HG03095 (cell line): ENCODE data around the gene PDIA6.
A peak's percentile ranks its signal among the peaks of the same experiment; 100 is the strongest.
"Not testable (repeated sequence)": the region's sequence is repeated elsewhere in the genome, so short reads cannot be mapped to it uniquely, and the experiment has no call there.

Experiments used
- ATAC-seq: cut with Tn5 transposase; IDR thresholded peaks from one replicate; pipeline ENCODE4 v1.9.1; 2021; ENCODE audit warnings: moderate library complexity; ENCODE audit not compliant: unreplicated experiment

PDIA6 gene

DNA sequence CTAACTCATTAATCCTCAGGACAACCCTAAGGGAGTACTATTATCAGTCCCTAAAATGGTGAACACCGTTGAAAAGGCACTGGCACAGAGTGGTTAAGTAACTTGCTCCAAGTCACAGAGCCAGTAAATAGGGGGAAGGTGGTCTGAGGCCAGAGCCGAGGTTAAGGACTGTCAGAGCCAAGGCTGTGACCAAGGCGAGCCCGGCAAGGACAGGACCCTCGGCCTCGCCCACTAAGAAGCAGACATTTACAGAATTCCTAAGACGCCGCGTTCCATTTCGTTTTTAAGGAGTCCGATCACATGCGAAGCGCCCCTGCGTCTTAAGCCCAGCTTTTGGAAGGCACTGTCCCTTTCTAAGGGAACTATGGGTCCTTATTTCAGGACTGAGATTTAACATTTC, 1.1 kb downstream of the PDIA6 start:
- ATAC-seq: no peak

DNA sequence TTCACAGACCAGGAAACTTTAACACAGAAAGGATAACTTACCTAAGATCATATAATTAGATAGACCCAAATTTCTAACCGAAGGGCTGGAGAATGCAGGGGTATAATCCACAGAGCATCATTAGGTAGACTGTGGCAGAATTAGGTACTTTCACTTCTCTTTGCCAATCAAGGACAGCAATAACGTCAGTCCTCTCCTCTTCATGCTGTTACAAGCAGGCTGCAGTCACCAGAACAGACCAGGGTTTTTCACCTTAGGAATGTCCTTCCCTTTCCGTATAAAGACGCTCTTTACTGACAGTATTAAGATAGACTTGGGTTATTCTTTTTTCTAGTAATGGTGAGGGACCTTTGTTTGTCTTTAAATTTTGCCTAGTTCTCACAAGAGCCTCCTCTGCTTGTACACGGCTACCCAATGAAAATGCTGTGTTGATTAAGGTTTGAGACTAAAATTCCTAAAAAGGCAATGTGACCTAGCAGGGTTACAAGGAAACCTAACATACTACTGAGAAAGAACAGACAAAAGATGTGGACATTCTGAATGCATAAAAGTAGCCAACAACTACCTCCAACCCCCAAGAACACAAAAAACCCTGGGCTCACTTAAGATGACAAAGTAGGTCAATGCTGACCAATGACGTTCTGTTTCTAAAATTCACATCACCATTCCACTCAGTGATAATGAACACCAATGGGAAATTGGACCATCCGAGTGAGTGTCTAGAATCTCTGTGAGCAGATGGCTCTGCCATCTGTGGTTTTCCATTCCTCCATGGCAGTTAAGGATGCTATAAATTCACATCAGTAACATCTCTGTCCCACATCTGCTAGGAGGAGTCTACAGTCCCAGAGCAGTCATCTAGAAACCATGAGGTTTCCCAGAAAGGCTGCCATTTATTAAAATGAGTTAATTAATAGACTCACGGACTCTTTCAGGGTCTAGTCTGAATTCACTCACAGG, 2.1 kb downstream of the PDIA6 start:
- peak; percentile 34 for ATAC-seq

DNA sequence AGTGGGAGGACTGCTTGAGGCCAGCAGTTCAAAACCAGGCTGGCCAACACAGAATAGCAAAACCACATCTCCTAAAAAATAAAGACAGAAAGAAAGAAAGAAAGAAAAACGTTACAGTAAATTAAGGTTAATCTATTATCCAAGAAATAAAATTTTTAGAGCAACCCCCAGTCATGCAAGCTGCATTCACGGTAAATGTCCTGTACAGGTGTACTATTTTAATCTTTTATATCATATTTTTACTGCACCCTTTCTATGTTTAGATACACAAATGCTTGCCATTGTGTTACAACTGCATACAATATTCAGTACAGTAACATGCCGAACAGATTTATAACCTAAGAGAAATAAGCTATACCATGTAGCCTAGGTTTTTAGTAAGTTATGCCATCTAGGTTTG, 6.0 kb downstream of the PDIA6 start:
- no peak for ATAC-seq

DNA sequence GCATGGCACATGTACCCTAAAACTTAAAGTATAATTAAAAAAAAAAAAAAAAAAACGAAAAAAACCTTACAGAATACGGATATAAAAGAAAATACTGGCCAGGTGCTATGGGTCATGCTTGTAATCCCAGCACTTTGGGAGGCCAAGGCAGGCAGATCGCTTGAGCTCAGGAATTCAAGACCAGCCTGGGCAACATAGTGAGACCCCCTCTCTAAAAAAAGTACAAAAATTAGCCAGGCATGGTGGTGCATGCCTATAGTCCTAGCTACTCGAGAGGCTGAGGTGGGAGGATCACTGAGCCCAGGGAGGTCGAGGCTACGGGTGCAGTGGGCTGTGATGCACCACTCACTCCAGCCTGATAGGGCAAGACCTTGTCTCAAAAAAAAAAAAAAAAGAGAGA, 6.6 kb downstream of the PDIA6 start:
- not testable (repeated sequence) for ATAC-seq

DNA sequence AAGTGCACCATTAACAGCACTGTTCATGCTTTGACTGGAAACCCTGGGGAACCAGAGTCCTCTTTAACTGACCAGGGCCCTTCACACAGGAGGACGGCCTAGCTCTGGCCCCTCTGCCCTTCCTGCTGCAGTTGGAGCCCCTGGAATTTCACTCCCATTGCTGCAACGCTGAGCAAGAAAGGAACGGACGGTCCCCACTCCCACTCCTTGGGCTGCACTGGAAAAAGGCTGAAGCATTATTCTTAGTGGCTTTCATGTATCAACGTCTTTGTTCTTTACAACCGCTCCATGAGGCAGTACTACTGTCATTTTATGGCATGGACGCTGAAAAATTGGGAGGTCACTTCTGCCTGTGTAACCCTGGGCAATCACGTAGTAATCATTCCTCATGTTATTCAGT, 9.9 kb downstream of the PDIA6 start:
- no peak for ATAC-seq

DNA sequence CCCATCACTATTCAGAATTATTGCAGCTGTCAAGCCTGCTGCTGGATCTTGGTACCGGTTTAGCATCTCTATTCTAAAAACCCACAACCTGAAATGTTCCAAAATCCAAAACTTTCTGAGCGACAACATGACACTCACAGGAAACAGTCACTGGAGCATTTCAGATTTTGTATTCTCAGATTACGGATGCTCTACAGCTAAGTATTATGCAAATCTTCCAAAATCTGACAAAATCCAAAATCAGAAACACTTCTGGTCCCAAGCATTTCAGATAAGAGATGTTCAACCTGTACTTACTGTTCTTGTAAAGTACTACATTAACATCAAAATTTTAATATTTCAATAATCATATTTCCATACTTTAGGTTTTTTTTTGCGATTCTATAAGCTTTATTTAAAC, 12.4 kb downstream of the PDIA6 start:
- ATAC-seq: no peak

DNA sequence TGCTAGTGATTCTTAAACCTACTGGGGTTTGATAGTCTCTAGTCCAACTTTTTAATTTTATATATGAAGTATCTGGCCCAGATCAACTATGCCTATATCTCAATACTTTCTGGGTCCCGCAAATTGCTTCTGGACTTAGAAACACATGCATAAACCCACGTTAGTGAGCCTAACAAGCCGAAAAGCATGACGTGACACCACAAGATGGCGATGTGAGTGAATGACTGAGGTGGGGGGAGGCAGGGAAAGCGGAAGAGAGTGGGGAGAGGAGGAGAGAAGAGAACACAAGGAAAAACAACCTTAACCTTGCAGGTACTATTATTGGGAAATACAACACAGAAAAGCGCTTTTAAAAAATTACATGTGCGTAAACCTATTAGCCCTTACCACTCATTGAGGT, 13.8 kb downstream of the PDIA6 start:
- no peak for ATAC-seq

DNA sequence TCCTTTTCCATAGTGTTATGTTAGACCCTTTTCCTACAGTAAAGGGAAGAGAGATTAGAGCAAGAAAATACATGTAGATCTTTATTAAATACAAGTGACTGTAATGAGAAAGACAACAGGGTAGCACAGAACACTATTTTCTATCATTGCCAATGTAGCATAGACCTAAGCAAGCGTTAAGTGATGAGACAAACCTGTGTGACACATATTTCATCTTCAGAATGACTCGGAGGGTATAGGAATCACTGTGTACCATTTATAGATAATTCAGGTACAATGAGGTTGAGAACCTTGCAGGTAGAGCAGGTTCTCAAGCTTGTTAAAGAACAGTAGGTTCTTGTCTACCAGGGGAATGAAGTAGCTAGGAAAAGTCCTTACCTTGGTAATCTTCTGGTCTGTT, 15.9 kb downstream of the PDIA6 start:
- no peak for ATAC-seq

DNA sequence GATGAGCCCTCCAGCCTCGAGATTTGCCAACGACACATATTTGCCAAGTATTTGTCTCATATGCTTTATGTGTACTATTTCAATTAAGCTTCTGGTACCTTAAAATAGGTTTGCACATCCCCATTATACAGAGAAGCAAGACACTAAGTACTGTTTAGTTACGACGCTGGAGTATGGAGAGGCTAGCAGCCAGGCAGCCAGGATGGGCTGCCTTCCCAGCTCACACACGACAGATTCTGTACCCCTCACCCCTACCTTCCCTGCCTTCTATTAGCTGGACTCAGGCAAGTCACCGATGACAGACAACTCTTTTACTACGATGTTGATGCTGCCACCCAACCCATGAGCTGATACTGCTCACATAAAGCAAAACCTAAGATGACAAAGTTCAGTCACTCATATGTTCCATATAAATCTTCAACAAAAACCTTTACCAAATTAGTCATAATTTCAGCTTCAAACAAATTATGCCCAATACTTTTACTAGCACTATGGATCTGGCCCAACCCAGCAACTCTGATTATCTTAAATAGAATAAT, 17.0 kb downstream of the PDIA6 start:
- ATAC-seq: no peak

DNA sequence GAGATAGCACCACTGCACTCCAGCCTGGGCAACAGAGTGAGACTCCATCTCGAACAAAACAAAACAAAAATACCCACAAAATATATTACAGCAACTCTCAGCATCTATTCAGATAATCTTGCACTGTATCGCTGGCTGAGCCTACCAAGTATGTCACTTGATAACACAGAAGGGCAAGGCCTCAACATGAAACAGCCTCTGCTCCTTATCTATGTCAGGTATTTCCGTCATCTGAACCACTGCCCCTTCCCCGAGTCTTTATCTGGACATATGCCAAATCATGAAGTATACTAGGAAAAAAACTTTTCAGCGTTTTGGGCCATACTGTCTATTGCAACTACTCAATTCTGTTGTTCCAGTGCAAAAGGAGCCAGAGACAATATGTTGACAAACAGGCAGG, 17.7 kb downstream of the PDIA6 start:
- ATAC-seq: no peak

DNA sequence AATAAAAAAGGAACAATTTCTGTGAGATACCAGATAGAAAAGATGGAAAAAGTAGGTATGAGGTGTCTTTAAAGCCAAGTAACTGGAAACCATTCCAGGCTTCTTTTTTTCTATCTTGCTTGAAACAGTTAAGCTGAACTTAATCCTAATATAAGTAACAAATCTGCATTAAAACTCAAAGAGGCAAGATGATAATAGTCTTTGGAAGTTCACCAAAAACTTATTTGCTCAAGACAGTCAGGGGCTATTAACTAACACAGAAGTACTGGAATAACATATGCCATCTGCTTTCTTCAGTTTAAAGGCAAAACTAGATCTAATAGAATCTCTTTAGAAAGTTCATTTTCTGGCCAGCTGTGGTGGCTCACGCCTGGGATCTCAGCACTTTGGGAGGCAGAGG, 18.8 kb downstream of the PDIA6 start:
- no peak for ATAC-seq

DNA sequence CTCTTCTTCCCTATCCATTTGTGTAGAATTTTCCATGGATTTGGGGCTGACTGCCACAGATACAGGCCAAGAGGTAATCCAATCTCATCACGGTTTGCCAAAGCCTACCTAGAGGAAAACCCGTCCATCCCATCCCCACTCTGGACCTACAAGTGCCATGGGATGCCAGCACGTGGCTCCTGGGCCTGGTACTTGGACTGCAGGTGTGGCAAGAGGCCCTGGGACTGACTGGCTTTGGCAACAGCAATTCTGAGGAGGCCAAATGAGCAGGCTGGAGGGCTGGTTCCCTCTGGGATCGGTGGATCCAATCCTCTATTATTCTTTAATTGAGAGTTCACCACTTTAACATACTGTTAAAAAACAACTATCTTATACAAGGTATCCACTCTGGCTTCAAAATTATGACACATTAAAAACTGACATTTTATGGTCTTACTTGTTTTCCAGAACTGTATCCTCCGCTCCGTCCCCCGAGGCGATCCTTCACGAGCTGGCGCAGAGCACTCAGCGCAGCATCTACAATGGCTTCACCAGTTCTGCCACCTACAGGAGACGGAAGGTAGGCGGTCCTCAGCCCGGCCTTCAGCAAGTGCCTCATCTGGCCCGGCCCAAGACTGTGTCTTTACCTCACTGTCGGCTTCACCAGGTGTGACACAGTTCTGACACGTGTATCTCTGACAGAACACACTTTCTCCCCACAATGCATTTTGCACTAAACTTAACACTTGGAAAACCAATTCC, 19.8 kb downstream of the PDIA6 start:
- ATAC-seq: no peak

DNA sequence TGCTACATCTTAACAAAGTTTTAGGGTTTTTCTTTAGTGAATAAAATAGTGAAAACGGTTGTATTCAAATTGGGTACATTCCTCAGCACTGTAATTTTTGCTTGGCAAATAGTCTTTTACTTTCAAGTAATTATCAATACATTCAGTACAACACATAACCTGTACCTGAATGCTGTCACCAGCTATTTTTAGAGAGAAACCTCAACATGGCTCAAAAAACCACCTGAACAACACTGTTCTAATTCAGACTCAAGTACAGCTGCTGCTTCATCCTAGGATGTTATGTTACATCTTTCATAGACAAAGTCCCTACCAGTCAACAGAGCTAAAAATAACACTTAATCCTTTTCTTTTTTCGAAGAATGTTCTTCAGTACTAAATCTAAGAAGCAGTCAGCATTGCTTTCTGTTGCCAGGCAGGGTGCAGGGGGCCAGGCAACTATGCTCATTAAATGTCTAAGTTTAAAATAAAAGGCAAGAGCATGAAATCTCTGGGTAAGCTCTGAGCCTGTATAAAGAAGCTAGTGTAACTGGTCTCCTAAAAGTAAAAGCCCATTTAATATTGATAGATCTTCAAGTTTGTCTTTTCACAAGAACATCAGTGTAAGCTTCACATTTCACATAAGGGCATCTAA, 20.5 kb downstream of the PDIA6 start:
- peak; percentile 60 for ATAC-seq

DNA sequence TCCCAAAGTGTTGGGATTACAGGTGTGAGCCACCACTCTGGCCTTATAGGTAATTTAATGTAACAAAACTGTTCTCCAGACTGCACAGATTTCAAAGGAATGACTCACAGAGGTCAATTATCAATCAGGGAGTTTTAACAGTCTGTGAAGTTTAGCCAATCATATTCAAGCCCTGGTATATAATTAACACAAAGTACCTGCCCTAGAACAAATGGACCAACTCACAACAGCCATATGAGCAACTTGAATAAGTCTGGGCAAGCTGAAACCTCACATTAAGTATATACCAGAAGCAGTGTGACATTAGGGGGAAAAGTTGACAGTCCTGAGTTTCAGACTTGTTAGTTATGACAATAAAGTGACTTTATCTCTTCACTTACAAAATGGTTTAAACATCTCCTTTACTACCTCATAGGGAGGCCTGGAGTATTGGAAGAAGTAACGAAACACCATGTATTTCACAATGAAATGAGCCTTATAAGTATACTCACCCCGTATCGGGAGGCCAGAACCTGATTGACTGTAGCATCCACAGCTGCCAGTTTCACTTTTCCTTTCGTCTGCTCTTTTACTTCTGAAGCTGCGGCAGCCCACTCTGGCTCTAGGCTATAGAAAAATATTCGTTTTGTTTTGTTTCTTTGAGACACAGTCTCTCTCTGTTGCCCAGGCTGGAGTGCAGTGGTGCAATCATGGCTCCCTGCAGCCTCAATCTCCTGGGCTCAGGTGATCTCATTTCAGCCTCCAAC, 22.2 kb downstream of the PDIA6 start:
- ATAC-seq: peak; percentile 72

DNA sequence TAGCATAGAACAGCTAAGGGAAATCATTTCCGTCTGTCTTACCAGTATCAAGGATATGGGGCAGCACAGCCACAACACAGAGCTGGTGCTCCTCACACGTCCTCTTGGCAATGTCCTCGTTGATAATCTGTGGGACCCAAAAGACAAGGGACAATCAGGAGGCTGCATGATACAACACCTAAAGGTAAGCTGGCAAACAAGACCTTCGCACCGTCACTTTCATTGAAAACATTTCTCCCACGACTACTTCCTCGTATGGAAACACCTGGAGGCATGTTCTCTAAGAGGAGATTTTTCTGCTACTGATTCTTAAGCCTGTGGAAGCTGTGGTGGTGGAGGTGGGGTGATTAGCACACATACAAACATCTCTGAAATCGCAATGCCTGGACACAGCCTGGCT, 23.7 kb downstream of the PDIA6 start:
- ATAC-seq: no peak

DNA sequence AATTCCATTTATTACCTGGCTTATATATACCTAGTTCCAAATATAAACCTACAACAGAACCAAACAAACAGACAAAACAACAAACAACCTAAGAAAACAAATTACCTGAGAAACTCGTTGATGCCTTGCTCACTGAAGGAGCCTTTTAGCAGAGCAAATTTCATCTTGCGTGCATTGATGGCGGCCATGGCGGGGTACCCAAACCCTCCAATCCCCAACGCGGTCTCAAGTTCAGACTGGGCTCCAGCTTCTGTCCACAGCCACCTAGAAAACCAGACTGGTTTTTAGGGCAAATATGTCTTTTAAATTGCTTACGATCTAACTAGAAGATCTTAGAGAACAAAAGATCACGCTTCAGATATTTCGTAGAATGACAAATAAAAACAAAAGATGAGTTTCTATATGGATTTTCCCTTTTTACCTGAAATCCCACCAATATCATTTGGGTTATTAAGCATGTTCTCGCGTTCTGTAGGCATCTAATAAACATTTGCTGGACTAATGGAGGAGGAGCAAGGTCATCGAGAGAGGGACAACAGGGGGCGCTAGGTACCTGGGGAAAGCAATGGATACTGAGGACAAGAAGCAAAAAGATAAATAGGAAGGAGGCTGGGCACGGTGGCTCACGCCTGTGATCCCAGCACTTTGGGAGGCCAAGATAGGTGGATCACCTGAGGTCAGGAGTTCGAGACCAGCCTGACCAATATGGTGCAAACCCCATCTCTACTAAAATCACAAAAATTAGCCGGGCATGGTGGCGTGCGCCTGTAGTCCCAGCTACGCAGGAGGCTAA, 25.2 kb downstream of the PDIA6 start:
- no peak for ATAC-seq

DNA sequence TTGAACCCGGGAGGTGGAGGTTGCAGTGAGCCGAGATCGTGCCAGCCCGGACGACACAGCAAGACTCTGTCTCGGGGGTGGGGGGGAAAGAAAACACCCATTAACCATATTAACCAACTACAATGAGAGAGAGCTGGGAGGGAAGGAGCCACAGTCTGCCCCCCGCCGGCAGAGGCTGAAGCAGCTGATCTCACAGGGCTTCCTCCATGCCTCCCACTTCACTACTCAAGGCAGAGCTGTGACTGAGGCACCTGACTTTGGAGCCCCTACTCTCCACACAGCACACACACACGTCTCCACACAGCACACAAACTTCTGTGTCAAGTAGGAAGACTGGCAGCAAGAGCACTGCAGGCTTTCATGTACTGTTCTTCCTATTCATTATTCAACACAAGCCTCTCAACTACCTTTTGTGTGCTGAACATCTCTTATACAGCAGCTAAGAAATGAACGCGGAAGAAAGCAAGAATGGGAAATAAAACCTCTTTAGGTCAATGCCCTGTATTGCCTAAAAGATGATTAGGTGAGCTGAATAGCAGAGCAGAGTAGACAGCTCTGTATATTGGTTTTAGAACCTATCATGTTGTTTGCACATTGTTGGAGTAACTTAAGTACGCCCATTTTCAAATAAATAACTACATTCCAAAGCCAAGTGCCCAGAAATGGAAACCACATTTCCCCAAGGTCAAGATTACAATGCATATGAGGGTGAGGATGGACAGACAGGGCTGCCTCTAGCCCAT, 26.2 kb downstream of the PDIA6 start:
- no peak for ATAC-seq

DNA sequence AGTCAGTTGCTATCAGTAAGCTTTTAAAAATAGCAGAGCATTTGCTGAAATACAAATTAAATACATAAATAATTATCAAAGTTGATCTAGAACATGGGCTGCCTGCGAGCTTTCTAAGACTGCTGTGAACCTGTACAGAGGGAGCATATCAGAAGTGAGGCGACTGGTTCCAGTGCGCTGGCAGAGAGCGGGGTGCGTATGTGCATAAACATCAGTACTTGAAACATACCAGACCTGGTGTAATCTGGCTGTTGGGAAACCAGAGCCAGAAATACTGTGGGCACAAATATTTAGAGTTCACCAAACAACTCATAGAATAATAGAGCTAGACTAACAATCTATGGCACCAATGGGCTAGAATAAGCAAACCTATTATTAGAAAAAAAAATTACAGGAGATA, 27.3 kb downstream of the PDIA6 start:
- no peak for ATAC-seq

DNA sequence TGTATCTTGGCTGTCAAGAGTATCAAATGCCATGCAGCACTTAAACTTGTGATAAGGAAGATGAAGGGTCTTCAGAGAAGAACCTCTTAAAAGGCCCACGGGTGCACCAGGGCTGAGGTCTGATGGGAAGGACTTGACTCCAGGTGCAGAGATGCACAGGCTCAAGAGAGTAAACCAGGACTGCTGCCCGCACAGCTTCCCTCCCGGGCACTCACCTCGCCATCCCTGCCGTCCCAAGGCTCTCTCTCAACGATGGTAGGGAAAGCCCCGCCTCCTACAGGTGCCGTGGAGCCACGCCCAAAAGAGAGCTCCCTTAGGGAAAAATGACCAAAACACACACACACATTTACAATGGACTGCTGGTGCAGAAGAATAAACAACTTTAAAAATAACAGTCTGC, 27.9 kb downstream of the PDIA6 start:
- ATAC-seq: no peak
